LNCaP clone FGC (cell line): ENCODE data around the gene LRRC8C.
A peak's percentile ranks its signal among the peaks of the same experiment; 100 is the strongest.
"Not testable (repeated sequence)": the region's sequence is repeated elsewhere in the genome, so short reads cannot be mapped to it uniquely, and the experiment has no call there.

Experiments used
- DNase-seq: peaks from one replicate; pipeline ENCODE4 v3.0.0-alpha.2; 2011; ENCODE audit warnings: low read depth
- H3K4me3 ChIP-seq: 2 replicates; pipeline ENCODE4 v1.5.1; 2011; ENCODE audit warnings: mild to moderate bottlenecking, low read depth, low read length, control low read depth
- CTCF ChIP-seq: IDR thresholded peaks from 2 replicates; pipeline ENCODE4 v1.5.1; 2012; ENCODE audit warnings: mild to moderate bottlenecking; ENCODE audit not compliant: control insufficient read depth, insufficient read depth; ENCODE audit errors: extremely low read depth

Gene LRRC8C

GRCh38 chr1:89590341-89591080, 42.4 kb upstream of the LRRC8C start:
- no peak for TF ChIP-seq CTCF
- DNase-seq = no peak
- H3K4me3 ChIP-seq = no peak overlapping the region

GRCh38 chr1:89592861-89593302, 40.0 kb upstream of the LRRC8C start:
- H3K4me3 ChIP-seq = not testable (repeated sequence)
- peak; percentile 75 for DNase-seq

- DNase-seq = no peak
- no peak for TF ChIP-seq CTCF
- H3K4me3 ChIP-seq = no peak overlapping the region
These were observed 38.7 kb upstream of the LRRC8C start for GRCh38 chr1:89594096-89594740.

- no peak overlapping the region for H3K4me3 ChIP-seq
- TF ChIP-seq CTCF = no peak
- DNase-seq = no peak
These were observed 36.2 kb upstream of the LRRC8C start for GRCh38 chr1:89596698-89597097.

GRCh38 chr1:89598450-89599331, 34.2 kb upstream of the LRRC8C start:
- TF ChIP-seq CTCF = peak; percentile 67
- DNase-seq = no peak
- H3K4me3 ChIP-seq = no peak overlapping the region

- no peak overlapping the region for H3K4me3 ChIP-seq
- DNase-seq = no peak
- no peak for TF ChIP-seq CTCF
These were observed 33.6 kb upstream of the LRRC8C start for GRCh38 chr1:89599332-89599630.
